Suppressor macrophage treated with lipopolysaccharide for 1 hour (primary cell): ENCODE measurements around the gene PKIB.
"Not testable (repeated sequence)": the region's sequence is repeated elsewhere in the genome, so short reads cannot be mapped to it uniquely, and the experiment has no call there.

ENCODE experiments used
- DNase-seq, 3 donors: peaks; one replicate each; pipeline ENCODE4 v3.0.0-alpha.2; 2020 to 2022

Gene PKIB

DNA sequence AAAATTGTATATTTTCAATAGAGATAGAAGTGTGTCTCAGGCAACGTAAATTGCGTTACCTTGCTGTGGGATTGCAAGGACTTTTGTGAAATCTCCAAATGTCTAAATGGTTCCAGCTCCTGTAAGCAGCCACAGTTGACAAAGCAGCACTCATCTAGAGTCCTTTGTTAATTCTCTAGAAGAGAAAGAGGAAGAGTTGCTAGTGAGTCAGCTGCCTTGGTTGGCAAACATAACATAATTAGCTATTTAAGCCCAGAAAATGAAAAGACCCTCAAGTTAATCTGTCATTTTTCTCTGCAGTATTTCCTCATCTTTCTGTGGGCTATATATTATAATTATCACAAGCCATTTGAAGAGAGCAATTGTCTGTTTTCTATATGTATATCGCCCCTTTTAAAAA, 102.9 kb downstream of the PKIB start:
- peak; percentile 59 to 82 (median 73) for DNase-seq

DNA sequence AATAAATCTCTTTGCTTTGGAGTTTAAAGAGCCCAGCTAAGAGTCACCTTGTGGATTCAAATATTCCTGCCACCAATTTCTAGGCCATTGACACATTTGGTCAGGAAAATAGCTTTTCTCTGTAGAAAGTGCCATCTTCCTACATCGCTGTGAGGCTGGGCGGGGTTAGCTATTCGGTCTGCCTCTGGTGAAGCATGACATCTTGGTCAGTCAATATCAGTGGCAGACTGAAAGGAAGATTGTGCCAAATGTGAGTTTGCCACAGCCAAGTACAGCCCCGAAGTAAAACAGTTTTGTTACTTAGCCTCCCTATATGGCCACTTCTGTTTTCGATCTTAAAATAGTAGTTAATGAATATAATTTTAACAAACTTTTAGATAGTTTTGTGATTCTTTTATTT, 103.9 kb downstream of the PKIB start:
- DNase-seq: no peak

DNA sequence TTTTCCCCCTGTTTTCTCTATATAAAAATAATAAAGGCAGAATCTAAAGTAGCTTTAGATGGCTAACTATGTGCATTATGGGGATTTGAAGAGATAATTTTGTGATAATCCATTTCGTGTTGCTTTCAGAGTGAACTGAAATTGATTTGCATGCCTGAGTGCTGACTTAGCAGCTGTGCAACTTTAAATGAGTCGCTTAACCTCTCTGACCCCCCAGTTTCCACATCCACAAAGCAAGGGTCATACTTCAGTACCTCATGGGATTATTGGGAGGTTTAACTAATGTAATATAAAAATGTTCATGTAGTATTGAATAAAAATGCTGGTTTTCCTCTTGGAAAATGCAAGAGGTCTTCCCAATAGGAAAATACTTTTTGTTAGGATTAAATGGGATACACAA, 105.5 kb downstream of the PKIB start:
- DNase-seq: no peak

DNA sequence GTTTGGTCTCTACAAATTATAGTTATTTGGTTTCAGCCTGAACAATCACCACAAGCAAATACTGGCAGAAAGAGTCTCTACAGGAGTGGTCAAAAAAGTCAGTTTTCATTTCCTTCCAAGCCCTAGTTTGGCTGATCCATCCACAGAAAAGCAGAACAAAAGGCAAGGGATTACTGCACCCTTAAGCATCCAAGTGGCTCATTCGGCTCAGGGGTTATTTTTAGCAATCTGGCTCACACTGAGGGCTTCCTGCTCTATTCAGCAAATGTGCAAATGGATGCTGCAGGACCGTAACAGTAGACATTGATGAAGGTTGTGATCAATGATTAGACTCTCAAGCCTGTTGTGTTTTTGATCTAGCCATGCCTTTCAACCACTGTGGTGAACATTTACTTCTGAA, 107.1 kb downstream of the PKIB start:
- DNase-seq: peak; percentile 74 to 86 (median 79)

DNA sequence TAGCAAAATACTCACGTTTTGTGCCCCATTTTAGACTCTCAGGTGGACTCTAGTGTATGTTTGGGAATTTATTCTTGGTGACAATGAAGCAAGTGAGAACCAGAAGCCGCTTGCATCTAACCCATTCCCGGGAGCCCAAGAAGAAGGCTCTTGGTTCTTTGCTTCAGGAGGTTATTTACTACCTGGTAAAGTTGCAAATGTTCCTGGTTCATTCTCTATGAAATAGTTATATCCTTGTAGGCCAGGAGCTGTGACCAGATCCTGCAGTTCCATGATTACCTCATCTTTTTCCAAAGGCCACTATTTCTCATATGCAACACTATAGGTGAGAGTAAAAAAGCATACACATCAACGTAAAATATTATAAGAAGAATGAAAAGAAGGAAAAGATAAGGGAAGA, 108.4 kb downstream of the PKIB start:
- DNase-seq: no peak

DNA sequence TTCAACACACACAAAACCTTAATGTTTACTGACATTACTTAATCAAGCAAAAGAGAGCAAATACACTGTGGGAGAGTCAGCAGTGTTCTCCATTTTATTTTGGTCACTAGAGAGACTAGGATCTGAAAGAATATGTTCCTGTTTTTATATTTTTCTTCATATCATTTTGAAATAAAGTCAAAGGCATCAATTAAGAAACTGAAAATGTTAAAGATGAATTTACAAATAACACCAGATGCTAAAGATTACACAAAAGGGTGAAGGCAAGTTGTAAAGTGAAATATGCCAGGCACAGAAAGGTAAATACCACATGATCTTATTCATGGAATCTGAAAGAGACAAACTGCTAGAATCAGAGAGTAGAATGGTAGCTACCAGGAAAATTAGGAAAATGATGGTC, 109.0 kb downstream of the PKIB start:
- no peak for DNase-seq

DNA sequence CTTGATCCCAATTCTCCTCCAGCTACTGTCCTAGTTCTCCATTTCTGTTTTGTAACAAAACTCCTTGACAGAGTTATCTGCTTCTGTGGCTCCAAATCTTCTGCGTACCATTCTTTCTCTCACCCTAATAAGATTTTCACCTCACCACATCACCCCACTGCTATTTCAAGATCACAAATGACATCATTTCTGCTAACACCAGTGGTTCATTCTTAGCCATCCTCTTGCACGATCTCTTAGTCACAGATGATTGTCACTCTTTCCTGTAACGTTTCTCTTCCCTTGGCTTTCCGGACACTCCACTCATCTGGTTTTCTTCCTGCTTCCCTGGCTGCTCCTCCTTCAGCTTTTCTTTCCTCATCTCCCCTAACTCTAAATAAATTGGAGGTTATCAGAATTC, 112.5 kb downstream of the PKIB start:
- peak; percentile 41 to 81 (median 53) for DNase-seq

DNA sequence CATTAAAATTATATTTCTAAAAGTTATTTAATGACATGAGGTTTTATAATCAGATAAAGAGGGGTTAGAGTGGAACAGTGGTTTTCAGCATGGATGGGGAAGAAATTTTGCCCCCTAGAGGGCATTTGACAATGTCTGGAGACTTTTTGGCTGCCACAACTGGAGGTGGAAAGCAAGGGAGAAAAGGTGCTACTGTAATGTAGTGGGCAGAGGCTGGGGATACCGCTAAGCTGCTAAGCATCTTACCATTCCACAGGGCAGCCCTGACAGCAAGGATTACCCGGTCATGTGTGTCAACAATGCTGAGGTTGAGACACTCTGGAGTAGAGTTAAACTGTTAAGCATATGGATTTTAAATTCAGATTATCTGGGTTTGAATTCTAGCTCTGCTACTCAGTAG, 116.4 kb downstream of the PKIB start:
- peak; percentile 52 to 56 (median 52) for DNase-seq

DNA sequence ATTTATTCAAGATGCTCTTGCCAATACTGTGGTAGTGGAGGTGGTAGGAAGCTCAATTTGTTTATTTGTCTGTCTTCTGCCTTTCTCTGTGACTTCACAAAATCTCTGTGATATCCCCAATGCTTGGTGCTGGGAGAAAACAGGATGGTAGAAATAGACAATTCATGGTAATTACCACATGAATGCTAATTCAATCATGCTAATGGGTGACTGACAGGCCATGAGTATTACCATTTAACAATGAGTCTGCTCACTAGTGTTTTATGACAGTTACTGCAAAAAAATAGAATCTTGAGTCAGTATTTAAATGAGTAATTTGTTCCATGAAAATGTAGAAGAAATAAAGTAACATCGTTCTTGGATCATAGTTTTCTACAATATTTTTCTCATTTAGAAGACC, 117.0 kb downstream of the PKIB start:
- no peak for DNase-seq

DNA sequence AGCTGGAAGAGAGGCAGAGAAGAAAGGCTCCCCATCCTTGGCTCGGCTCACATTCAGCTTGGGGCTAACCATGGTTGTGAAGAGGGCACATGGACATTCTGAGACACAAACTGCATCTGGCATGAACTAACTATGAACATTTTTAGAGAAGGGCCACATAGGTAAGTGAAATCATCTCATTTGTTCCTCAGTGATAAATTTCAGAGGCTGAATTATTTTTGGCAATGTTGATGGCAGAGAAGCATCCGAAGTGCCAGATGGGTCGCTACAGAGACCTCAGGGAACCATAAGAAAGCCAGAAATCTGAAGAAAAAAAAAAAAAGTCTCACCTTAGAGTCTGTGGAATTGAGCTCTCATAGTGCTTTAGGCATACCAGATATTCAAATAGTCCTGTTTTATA, 120.1 kb downstream of the PKIB start:
- DNase-seq: no peak

DNA sequence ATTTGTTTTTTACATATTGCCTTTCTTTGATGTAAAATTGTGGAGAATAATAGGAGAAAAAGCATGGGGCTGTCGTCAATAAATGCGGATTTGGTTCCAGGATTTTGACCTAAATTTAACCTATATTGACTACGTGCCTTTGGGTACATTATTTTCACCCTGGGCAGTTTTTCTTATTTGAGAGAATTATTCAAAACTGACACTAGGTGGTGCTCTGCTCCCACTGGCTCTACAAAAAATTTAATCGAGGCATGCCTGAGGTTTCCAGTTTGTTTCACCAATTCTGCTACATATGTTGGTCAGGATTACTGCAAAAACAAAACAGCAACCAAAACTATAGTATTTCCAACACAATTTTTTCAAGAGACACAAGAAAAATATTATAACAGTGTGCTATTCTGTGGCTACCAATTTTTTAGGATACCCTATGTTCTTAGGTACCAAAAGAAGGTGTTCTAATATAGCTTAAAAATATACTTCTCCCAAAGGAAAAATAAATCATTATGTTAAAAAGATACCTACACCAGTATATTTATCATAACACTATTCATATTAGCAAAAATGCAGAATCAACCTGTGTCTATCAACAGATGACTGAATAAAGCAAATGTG, 120.7 kb downstream of the PKIB start:
- DNase-seq: peak; percentile 58 to 70 (median 66)

DNA sequence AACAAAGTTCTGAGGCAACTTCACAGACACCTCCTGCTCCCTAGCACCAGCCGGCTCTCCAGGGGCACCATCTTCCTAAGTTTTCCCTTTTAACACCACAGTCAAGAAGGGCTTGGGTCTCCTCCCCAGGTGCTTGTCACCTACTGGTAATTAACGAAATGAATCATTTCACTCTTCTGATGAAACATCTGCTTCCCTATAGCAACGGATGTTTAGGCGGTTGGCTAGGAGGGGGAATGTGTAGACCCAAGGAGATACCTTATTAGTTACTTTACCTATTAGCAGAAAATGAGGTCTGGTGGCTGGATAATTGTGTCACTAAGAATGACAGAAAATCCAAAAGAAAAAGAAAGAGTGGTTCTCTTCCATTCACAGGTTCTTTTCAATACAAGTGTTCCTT, 123.1 kb downstream of the PKIB start:
- DNase-seq: no peak

DNA sequence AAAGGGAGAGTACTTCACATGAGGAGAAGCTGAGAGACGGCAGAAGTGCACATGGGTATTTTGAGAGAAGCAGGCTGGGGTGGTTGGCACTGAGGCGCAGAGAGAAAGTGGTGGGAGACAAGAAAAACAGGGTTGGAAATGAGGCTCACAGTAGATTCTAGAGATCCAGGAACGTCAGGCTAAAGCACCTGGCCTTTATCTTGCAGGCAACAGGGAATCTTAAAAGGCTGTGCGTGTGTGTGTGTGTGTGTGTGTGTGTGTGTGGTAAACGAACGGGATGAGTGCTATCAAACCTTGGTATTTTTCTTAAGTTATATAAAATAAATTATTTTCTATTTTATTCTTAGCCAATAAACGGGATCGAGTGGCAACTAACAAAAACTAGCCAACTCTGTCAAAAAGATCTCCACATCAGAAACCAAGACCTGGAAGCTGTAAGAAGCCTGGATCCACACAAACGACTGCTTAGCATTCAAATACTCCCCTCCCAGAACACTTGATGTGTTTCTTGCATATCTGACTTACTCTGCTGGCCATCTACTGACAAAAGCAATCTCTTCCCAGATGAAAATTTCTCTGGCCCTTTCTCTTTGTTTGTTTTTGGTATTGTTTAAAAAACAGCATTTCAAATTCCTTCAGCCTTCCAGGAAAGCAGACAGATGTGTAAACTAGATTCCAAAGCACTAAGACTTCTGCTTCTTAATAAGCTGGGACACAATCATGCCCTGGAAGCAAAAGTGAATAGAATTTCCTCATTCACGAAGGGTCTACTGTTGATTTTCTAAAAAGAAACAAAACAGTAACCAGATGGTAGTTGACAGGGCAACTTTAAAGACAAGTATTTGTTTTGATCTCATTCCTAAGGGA, 124.6 kb downstream of the PKIB start:
- no peak for DNase-seq

DNA sequence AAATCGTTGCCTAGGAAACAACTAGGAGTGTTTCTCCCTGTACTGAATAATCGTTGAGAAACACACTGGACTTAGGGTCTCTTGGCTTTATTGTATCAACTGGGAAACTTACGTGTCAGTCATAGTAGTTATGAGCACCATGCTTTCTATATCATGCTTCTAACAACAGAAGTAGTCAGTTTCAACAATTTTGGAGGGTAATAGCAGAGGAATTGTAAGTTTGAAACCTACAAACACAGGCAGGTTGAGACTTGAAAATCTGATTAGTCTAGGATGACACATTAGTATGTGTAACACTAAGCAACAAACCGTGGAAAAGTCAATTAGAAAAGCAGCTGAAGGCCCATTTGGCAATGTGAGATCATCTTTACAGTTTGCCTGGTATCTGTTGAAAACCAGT, 125.4 kb downstream of the PKIB start:
- no peak for DNase-seq

DNA sequence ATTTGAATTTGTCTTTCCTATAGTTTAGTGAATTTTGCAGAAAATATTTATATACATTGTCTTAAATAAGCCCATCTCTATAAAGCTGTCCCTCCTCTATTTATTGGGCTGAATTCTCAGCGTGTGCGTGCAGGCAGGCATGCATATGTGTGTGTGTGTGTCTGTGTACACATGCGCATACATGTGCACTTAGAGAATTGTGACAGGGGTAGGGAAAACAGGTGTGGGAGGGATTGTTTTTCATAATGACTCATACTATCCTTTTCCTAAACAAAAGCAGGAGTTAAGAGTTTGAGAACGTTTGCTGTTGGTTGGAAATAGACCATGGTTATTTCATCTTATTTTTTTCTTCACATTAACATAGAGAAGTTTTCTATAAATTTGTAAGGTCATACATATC, 126.0 kb downstream of the PKIB start:
- DNase-seq: no peak

DNA sequence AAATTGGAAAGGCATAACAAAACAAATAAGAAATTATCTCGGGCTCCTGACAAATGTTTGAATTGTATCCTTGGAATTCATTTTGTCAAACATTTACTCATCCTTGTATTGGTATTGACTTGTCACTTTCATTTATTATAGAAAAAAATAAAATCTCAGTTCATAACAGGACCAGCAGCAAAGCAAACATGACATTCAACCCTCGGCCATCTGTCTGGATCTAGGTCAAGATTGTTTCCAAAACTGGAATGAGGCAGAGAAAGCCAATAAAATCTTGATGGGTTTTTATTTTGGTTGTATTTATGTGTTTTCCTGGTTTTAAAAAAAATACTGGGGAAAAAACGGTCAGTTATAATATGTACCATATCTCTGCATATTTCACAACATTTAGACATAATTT, 126.4 kb downstream of the PKIB start:
- DNase-seq: no peak

DNA sequence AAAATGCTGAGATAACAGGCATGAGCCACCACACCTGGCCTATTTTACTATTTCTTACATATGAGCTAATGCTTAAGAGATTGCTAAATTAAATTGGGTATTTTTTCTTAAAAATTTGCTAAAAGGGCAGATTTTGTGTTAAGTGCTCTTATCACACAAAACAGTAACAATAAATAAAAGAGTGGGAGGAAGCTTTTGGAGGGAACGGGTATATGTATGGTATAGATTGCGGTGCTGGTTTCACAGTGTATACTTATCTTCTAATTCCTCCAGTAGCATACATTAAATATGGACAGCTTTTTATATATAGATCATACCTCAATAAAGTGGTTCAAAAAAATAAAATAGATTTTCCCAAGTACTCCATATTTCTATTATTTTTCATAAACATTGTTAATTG, 129.9 kb downstream of the PKIB start:
- no peak for DNase-seq

DNA sequence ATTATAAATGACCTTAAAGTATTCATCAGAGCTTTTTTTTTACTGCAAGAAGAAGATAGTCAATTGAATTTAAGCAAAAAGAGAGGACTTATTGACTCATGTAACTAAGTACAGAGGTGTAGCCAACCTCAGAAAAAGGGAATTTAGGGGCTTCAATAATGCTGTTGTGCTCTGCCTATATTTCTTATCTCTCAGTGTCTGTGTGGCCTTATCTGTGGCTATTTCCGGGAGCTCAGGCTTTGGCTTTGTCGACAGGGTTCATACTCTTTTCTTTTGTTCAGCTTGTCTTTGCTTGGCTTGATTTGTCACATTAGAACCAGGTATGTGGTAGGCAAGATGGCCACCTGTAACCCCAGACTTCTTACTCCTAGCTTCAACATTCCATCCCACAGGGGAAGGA, 130.7 kb downstream of the PKIB start:
- DNase-seq: no peak

DNA sequence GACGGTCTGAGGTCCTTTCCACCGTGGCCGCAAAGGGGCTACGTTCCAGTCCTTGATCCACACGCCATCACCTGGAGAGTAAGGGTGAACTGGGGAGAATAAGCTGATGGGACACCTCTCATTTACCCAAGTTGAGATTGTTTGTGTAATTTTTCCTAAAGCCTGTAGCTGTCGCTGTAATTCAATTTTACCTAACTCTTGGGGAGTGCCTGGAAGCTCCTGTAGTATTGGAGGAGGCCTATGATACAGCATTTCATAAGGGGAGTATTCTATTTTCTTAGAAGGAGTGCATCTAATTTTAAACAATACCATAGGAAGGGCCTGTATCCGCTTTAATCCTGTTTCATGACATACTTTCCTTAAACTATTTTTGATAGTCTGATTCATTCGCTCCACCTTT, 134.0 kb downstream of the PKIB start:
- peak in 2 of 3 donors; percentile 21 to 23 for DNase-seq

DNA sequence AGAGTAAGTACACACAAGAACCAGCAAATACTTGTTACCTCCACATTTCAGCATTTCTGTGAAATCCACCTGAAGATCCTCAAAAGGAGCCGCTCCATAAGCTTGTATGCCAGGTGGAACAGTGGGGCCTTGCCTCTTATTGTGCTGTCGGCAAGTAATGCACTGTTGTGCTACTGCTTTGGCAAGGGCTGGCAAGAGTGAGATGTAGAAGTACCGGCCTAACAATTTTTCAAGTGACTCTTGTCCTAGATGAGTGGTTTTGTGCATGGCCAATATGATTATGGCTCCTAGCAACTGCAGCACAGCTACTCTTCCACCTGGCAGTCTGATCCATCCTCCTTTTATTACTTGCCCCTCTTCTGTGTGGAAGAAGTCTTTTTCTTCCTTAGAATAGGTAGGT, 134.7 kb downstream of the PKIB start:
- DNase-seq: not testable (repeated sequence)

DNA sequence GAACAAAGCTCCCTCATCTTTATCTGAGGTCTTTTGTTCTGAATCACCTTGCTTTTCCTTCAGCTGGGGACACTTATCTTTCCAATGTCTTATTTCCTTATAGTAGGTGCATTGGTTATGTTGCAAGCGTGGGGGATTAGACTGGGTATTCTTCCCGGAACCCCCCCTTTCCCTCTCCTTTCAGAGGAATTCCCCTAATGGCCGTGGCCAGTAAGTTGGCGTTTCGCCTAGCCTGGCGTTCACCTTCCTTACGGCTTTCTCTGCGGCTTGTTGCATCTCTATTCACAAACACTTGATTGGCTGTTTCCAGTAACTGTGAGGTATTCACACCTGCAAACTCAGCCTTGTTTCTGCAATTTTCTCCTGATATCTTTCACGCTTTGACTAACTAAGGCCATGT, 136.5 kb downstream of the PKIB start:
- no peak for DNase-seq

DNA sequence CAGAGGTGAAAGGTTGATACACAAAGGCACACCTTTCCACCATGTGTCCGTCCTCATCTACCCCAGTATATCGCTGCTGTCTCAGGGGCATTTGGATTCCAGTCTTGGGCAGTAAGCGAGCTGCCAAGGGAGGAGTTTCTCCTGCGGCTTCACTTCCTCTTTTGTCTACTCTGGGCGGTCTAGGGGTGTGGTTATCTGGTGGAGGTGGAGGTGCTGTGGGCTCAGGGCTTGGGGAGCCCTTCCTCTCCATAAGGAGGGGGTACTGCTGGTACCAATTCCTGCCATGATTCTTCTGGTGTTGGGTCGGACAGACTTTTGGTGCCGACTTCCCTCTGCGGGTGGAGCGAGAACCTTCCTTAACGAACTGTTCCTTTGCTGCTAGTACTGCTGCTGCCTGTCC, 137.4 kb downstream of the PKIB start:
- DNase-seq: peak; percentile 31 to 42 (median 37)

DNA sequence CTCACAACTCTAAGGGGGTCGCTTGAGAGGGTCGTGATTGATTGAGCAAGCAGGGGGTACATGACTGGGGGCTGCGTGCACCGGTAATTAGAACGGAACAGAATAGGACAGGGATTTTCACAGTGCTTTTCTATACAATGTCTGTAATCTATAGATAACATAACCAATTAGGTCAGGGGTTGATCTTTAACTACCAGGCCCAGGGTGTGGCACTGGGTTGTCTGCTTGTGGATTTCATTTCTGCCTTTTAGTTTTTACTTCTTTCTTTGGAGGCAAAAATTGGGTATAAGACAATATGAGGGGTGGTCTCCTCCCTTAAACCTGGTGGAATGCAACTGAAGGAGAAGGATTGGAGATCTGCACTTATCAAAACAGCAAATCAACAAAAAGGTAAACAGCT, 138.7 kb downstream of the PKIB start:
- not testable (repeated sequence) for DNase-seq

DNA sequence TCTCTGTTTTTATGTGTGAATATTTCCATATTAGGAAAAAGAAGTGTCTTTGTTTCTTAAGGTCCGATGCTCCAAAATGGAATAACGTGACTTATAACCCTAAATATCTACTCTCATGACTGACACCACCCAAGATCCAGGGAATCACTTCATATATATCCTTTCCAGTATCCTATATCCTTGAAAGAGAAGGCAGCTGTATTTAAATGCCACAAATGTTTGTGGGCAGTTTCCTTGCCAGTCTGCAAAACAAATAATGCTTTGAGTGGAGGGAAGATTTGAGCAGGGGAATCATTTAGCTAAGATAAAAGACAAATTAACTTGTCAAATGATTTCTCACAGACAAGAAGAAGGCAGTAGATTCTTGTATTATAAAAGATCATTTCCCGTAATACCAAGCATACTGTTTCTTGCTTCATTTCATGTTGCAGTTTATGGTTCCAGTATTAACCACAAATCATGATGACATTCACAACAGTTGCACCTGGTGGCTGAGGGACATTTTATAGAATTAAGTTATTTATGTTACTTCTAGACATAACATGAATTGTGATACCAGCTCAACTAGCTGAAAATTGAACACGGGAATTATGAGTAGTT, 139.3 kb downstream of the PKIB start:
- DNase-seq: no peak
